GM21825 (cell line): ENCODE results near the gene NKX6-1.

Source experiments
- ATAC-seq: cut with Tn5 transposase; IDR thresholded peaks from one replicate; pipeline ENCODE4 v1.9.1; 2021; ENCODE audit warnings: mild to moderate bottlenecking, moderate library complexity; ENCODE audit not compliant: unreplicated experiment

NKX6-1 gene

DNA sequence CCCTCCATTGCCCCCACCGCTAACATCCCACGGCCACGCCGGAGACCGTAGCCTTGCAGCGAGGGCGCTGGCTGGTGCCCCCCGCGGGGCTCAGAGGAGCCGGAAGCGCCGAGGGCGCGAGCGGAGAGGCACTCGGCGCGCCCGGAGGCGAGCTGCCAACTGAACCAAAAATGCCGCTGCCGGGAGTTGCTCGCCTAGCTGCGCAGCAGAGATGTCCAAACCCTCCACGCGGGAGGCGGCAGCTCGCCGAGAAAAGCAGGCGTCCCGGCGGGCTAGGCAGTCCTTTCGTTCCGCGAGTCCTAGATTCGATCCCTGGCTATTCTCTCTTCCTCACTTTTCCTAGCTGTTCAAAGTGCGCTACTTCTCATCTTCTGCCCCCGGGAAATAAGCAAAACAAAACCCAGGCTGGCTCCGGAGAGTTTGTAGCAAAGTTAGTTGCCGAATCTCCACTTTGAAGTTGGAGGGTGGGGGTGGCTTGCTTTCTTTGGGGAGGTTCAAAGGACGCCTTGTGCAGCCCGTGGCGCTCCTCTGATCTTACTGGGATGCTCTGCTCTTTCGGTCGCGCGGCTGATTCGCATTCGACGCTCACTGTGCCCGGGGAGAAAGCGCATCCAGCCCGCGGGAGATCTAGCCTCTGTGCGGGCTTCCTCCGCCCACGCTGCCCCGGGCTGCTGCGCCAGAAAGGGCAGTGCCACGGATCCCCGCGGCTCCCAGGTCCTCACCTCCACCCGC is 723 bp downstream of the NKX6-1 start:
- ATAC-seq: no peak

DNA sequence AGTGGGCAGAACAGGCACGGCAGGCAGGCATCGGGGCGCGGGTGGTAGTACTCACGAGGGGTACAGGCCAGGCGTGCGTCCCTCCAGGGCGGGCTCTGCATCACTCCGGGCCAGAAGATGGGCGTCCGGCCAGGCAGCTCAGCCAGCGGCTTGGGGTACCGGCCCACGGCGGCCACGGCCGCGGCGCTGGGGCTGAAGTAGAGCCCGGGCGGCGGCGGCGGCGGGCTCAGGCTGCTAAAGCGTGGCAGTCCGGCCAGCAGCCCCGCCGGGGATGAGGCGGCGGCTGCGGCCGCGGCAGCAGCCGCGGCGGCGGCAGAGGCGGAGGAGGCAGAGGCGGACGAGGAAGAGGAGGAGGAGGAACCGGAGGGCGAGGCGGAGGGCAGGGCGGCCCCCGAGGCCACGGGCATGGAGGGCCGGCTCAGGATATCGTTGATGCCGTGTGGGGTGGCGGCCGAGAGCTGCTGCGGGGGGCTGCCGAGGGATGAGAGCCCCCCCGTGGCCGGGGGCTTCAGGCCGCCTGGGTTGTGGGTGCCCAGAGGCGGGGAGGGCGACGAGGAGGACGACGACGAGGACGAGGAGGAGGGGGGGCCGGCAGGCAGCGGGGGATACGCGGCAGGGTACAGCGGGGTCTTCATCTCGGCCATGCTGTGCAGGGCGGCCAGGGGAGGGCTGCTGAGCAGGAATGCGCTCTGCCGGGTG is 1.4 kb downstream of the NKX6-1 start:
- ATAC-seq: no peak

DNA sequence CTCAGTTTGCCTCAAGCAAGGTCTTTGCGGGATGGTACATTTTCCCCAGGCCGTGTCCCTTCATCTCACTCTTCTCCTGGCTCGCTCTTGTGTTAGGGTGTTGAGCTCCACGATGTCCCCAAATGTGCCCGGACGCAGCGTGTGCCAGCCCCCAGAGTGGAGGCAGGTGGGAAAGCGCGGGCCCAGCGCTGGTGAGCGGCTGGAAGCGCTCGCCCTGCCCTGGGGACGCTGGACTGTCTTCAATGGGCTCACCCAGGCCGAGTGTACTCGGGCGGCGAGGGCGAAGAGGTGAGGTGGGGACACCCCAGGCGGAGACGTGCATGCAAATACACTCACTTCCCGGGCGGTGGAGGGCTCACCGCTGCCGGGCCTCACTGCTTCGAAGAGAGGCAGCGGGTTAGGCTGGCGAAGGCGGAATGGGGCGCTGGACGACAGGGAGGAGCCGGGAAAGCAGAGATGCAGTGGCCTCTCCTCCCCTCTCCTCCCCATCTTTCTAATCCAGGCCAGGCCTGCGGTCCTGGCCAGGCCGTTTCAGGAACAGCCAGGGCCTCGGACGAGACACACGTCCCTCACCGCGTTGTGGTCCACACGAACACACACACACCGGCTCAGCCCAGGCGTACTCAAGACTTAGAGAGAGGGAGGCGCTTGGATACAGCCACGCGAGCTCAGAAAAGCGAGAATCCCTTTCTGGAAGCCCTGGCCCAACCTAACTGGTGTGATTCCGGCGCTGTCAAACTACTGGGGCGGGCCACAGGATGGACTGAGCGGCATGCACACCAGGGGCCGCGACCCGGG is 2.2 kb downstream of the NKX6-1 start:
- no peak for ATAC-seq

DNA sequence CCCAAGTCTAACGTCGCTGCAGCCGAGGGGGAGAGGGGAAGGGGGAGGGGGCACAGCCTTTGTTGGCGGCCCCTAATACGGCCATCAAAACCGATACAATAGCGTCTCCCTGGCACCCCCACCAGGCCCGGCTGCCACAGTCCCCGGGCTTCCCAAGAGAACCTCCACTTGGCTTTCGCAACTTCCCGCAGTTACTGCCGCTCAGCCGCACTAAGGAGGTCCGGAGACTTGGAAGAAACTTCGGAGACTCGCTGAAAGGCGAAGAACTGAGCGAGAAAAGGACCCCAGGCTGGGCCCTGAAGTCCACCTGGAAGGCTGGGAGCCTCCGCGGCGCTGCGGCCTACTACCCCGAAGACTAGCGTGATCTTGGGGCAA is 2.8 kb downstream of the NKX6-1 start:
- ATAC-seq: no peak

DNA sequence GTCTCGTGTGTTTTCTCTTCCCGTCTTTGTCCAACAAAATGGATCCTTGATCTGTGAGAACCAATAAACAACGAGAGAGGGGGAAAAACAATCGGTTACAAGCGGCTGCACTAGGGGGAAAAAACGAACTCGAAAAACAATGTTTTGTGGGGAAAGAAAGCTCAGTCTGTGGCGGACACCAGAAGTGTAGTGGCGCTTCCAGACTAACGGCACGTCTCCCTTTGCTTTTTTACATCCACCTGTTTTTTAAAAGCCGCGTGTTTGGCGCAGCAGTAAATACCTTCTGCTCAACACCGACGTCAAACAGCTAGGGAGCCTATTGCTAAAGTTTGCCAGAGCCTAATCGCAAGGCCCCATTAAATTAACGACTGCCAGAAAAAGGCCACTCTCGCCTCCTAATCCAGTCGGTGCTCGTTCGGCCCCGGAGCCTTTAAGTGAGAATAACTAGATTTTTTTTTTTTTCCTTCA is 3.3 kb downstream of the NKX6-1 start:
- ATAC-seq: no peak

DNA sequence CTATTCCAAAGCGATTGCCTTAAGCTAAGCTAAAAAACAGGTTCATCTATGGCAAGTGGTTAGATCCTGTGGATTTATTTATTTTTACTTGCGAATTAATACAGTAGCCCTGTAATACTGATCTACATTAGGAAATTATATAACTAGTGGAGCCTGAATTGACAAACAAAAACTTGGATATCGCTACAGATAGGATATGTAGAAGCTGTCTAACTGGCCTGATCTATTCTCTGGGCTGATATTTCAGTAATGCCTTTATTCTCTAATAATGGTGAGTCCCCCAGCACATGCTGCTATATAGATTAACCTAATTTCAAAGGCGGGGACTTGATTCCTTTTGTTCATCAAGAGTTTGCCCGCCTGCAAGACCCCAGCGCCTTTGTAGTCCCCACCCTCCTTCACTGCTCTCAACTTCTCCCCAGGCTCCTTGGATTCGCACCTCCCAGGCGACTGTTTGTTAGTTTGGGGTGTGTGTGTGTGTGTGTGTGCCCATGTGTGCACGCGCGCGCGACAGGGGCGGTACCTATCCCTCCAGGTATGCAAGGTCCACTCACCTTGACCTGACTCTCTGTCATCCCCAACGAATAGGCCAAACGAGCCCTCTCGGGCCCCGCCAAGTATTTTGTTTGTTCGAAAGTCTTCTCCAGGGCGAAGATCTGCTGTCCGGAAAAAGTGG is 3.8 kb downstream of the NKX6-1 start:
- no peak for ATAC-seq

DNA sequence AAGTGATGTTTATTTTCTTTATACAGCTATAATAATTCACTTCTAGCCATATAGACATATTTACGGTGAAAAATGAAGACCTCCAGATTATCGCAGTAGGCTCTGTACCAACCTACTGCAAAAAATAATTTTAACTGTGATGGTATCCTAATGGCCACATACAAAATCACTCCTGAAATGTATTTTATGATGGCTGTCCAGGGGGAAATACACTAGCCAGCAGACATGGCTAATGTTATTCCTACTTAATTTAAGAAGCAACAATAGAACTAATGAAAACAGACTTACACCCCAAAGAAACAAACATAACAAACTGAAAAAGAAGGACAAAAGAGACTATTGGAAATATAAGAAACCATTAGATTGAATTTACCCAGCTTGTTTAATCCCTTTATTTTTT is 4.6 kb downstream of the NKX6-1 start:
- ATAC-seq: no peak

DNA sequence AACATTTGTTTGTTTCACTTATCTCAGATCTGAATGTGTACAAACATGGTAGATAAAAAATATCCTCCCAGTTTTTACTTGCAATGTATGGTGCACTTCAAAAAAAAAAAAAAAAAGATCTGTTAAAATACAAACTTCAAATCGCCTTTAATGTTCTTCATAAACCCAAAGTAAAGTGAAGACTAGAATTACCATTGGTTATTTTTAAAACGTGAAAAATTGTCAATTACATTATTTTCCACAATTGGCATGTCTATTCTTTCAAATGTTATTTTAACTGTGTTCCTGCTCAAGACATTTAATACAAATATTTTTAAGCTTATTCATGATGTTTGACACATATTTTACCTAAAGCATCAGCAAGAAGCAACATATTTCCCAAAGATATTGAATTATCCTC is 5.0 kb downstream of the NKX6-1 start:
- ATAC-seq: no peak

DNA sequence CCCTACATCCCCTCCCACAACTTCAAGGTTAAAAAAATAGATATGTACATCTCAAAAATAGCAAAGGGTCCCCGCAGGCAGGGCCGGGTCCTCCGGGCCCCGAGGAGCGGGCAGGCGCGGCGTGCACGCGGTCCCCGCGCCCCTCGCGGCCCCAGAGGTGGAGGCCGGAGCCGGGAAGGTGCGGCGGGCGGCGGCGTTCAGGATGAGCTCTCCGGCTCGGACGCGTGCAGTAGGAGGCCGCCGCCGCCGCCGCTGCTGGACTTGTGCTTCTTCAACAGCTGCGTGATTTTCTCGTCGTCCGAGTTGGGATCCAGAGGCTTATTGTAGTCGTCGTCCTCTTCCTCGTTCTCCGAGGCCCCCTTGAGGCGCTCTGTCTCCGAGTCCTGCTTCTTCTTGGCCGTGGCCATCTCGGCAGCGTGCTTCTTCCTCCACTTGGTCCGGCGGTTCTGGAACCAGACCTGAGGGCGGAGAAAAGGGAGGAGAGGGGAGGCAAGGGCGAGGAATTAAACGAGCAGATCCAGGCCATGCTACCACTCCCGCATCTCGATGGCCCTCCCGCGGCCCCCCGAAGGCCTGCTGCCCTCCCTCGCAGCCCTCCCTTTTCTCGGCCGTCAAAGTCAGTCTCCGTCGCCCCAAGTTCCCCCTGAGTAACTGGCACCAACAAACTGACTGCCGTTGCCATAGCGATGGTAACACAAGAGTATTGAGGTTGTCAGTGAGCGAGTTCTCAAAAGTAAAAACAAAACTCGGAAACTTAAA is 5.8 kb downstream of the NKX6-1 start:
- ATAC-seq: no peak

DNA sequence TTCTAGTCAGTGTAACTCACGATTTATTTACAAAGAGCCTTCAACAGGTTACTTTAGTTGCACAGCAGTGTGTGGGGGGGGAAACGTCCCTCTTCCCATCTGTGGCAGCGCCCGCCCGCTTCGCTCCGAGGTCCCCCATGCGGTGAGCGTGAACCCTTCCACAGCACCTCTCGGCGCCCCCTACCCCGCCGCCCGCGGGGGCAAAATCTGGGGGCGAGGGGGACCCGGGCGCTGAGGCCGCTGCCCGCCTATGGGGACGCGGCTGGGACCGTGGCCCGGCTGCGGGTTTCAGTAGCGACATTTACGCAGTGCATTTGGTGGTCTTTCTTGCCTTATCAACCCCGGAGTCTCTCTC is 6.4 kb downstream of the NKX6-1 start:
- ATAC-seq: no peak

DNA sequence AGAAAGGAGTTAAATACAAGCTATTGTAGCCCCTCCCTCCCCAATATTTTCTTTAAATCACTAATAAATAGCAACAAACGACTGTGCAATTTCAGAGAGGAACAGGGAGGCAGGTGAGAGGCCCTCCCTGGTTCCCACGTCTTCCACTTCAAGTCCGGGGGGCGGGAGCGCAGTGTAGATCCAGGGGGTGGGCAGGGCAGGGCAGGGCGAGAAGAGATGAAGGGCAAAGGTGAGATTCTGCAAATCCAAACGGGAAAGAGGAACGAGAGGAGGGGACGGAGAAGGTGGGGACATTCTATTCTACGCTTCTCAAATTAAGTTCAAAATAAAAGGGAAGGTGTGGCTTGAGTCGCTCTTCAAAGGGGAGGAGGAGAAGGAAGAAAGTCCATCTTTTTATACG is 6.8 kb downstream of the NKX6-1 start:
- no peak for ATAC-seq

DNA sequence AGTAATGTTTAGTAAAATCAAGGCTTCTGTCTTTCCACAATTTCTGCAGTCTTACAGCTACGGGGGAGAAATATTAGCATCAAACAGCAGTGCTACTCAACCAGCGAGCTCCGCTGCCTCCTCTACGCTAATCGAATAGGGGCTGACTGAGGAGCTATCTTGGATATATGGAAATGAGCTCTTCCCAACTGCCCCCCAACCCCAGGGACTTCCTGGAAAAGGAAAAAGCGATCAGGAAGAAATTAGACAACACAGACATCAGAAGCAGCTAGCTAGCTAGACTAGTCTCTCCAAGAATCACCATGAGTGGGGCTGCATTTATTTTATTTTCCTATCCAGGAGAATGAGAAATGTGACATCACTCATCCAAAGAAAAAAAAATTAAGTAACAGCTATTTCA is 7.6 kb downstream of the NKX6-1 start:
- no peak for ATAC-seq

DNA sequence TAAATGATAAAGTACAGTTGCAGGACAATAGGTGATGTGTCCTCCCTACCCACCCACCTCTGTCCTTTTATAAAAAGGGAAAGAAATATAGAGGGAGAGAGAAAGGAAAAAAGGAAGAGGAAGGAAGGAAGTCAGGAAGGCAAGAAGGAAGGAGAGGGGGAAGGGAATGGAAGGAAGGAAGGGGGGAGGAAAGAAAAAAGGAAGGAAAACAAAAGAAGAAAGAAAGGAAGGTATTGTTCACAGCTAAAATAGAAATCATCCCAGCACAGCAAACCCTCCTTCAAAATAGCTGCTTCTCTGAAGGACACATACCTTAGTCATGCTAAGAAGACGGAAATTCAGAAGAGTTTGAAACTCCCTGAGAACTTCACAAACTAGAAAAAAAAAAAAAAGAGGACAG is 8.4 kb downstream of the NKX6-1 start:
- ATAC-seq: no peak

DNA sequence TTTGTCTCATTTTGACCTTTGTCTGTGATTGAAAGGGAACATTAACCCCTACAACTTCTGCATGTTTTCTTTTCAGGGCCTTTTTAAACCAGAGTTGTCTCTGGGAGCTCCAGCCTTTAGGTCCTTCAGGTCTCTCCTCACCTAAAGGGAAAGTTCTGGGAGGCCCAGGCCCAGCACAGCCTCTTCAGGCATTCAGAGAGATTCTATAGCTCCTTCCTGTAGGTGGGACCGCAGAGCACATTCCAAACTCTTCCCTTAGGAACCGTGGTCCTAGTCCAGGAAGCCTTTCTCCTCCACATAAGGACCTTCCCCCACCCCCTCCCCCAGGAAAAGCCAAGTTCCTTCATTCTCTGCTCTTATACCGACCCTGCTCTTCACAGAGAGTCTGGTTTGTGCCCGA is 14.9 kb downstream of the NKX6-1 start:
- no peak for ATAC-seq

DNA sequence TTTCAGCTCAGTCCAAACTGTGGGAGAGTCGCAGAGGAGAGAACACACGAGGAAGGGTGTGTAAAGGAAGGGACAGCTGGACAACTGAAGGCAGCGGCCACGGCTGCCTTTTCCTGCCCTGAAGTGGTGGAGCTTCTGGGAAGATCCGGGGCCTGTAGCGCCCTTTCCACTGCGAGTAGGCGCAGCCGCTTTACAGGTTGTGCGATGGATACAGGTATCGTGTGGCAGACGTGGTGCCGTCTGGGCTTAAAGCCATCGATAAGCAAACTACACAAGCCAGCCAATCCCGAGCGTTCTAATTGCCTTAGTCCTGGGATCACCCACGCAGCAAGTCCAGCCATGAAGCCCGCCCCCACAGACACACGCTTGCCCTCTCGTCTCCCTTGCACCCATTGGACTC is 15.4 kb downstream of the NKX6-1 start:
- no peak for ATAC-seq

DNA sequence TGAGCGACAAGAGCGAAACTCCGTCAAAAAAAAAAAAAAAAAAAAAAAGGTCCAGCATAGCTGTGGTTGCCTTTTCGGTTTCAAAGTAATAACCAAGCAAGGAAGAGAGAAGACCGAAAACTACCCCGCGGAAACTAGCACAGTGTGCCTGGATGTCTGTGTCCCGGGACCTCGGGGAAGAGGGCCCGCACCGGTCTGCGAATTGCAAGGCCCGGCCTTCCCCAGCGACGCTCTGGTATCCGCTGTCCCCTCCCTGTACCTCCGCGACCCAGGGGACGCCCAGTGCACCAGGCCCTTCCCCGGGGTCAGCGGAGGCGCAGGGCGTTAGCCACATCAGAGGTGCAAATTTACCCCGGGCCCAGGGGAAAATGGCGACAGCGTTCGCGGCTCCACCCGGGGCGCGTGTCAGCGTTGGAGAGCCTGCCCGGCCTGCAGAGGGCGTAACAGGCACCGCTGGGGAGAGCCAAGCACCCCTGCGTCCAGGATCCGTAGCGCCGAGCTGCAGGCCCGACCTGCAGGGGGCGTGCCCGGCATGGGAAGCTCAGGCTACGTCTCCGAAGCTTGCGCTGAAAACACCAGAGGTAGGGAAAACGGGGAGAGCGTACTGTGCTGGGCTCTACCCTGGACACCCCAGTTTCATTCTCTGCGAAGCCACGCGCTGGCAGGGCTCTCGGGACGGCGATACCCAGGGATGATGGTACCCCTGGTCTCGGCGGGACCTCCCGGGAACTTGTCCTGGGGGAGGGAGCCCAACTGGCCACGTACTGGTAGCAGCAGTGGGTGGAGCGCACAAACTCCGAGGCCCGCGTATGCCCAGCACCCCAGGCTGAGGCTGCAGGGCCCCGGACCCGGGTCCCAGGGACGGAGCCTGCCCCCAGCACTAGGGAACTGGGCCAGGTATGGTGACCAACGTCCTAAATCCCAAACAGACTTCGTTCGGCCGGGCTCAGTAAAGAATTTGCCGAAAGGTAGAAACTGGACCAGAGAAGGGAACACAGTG is 16.2 kb downstream of the NKX6-1 start:
- no peak for ATAC-seq

DNA sequence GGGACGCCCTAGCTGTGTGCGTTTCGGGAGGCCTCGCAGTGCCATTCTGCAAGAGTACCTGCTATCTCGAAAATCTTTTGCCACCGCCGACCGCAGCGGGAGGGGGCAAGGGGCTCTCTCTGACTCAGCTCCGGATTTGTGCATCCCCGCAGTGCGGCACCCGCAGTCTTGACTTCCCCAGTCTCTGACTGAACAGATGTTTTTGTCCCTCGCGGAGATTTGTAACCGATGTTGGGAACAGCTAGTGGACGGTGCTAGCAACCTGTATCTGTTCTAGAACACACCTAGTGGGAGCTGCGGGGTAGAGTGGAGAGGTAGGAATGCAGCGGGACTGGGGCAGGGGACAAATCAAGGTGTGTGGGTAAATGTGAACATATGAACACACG is 17.2 kb downstream of the NKX6-1 start:
- no peak for ATAC-seq

DNA sequence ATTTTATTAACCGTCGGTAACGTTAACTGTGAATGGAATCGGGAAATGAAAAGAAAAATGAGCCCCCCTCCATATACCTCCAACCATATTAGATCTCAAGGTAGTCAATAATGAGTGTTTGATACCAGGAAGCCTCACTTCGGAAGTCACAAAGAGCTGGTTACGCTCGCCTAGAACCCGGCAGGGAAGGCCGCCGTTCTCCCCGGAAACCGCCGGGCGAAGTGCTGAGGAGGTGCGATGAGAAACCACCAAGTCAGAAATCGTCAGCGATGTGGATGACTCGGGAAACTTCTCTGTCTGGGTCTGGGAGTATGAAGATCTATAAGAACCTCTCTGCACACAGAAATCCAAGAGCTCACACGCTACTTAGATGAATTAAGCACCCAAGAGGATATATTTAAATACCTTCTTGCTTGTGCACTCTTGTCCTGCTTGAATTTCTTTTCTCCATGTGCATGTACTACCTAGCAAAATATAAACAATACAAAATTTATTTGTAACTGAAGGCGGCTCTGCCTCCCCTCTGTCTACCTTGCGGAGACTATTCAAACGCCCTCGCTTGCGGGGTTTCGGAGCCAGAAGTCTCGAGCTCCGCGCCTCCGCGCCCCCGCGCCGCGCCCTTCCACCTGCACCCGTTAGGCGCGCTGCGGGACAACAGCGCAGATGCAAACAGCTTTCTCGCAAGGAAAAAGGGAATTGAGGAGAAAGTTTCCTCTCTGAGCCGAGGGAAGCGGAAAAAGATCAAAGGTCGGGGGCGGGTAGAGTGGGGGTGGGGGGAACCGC is 17.8 kb downstream of the NKX6-1 start:
- ATAC-seq: no peak

DNA sequence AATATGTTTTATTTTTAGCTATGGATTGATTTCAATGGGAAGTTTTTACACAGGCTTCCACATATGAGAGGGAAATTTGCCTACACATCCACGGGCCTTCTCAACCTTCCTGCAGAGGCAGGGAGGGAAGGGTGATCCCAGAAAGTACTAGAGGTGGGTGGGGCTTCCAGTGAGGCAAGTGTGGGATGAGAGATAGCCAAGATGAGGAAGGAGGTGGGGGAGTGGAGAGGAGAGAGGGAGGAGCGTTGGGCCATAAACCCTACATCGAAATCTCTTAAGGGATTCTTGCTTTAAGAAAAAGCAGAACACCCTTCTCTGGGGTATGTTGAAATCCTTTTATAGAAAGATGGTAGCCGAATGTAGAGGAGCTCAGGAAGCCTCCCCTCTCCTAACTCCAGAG is 19.0 kb downstream of the NKX6-1 start:
- ATAC-seq: no peak
